Endodermal cell (in vitro differentiated cells): ENCODE results near the gene TNIK. TPM values are rescaled to one million over a fixed set of nuclear protein-coding genes. Genes with fewer than 3 reads are reported as not detected.
A peak's percentile ranks its signal among the peaks of the same experiment; 100 is the strongest.

Experiments
- DNase-seq: peaks from one replicate; pipeline ENCODE4 v3.0.0-alpha.2; 2017
- H3K27ac ChIP-seq: 2 replicates; pipeline ENCODE4 v1.5.1; 2013; ENCODE audit warnings: mild to moderate bottlenecking, low read depth, low read length, moderate library complexity
- H3K27me3 ChIP-seq: 2 replicates; pipeline ENCODE4 v1.6.1; 2013; ENCODE audit warnings: mild to moderate bottlenecking, low read length, moderate library complexity; ENCODE audit not compliant: insufficient read depth, control insufficient read depth, poor library complexity, severe bottlenecking
- H3K36me3 ChIP-seq: 2 replicates; pipeline ENCODE4 v1.7.0; 2013; ENCODE audit warnings: mild to moderate bottlenecking, low read length, moderate library complexity; ENCODE audit not compliant: control insufficient read depth, insufficient read depth
- H3K4me1 ChIP-seq: one replicate; pipeline ENCODE4 v1.7.0; 2013; ENCODE audit warnings: low read length; ENCODE audit not compliant: control insufficient read depth, insufficient read depth
- H3K4me3 ChIP-seq: 2 replicates; pipeline ENCODE4 v1.5.1; 2013; ENCODE audit warnings: mild to moderate bottlenecking, low read length, moderate library complexity
- H3K9ac ChIP-seq: 2 replicates; pipeline ENCODE4 v1.6.1; 2013; ENCODE audit warnings: mild to moderate bottlenecking, low read length, moderate library complexity; ENCODE audit not compliant: poor library complexity, severe bottlenecking; ENCODE audit errors: extremely low read depth
- H3K9me3 ChIP-seq: 2 replicates; pipeline ENCODE4 v1.6.1; 2013; ENCODE audit warnings: mild to moderate bottlenecking, low read length, moderate library complexity; ENCODE audit not compliant: control insufficient read depth
- H3K27ac Mint-ChIP-seq: 2 replicates; pipeline ENCODE4 v1.8.0; 2020; ENCODE audit warnings: mixed read lengths
- H3K27me3 Mint-ChIP-seq: 2 replicates; pipeline ENCODE4 v1.8.0; 2021; ENCODE audit warnings: mild to moderate bottlenecking, mixed read lengths; ENCODE audit not compliant: insufficient read depth
- H3K36me3 Mint-ChIP-seq: 2 replicates; pipeline ENCODE4 v1.8.0; 2020; ENCODE audit warnings: low read depth, mixed read lengths
- H3K4me1 Mint-ChIP-seq: 2 replicates; pipeline ENCODE4 v1.8.0; 2020; ENCODE audit warnings: mixed read lengths
- H3K4me3 Mint-ChIP-seq: 2 replicates; pipeline ENCODE4 v1.8.0; 2020; ENCODE audit warnings: mild to moderate bottlenecking, moderate library complexity, mixed read lengths
- H3K9me3 Mint-ChIP-seq: 2 replicates; pipeline ENCODE4 v1.8.0; 2020; ENCODE audit warnings: mild to moderate bottlenecking, mixed read lengths
- WGBS, 2 experiments: methylation state at CpG; one replicate each; pipeline versions ENCODE4 v1.1.5 to v1.1.7; 2013; ENCODE audit warnings: missing lambda C conversion rate in 2 of 2, mixed read lengths in 1 of 2; ENCODE audit not compliant: insufficient coverage in 1 of 2, insufficient read length in 1 of 2; 5-methylcytosine and 5-hydroxymethylcytosine counted together
- total RNA-seq, 2 donors: library from RNA; stranded (reverse); fragmentation: NEBNext Ultra II Directional in 1 of 2; extraction: Animal tissue kit (Norgen Biotek cat#: 25700) in 1 of 2; gene quantifications; 2 replicates in 1 of 2; 3 replicates in 1 of 2; pipeline ENCODE4 v1.2.1, GENCODE V29; 2021
- TF ChIP-seq, protein P1 (sequence below): fragments of 200-600 bp; sonication (generic); conservative IDR thresholded peaks from 2 replicates; pipeline ENCODE4 v1.5.0; 2021; ENCODE audit warnings: antibody characterized with exemption, mild to moderate bottlenecking

Gene TNIK
- total RNA-seq, 2 donors from 2014 or later: 12.2 to 14.9 TPM

DNA sequence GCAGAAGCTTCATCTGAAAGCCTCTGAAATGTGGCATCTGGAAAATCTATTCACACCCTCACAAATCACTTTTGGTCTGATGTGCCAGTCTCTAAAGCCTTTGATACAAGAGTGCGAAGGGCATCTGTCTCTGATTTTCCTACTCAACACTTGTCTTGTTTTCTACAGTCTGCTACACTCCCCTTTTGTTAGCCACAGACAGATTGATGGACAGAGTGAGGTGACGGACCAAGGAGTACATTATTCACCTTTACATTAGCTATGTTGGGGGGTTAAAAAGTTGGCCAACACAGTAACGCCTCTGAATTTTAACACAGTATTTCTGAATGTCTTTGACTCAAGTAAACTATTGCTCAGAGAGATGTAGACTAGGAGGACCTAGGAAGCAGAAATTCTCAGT lies 63.1 kb downstream of the TNIK start:
- Mint-ChIP-seq H3K27ac (no peak overlapping the region), H3K4me1 (peaks cover 19% of the 10 kb centered on the region), H3K4me3 (no peak overlapping the region), H3K9me3 (no peaks in the 10 kb centered on the region), H3K27me3 (no peaks in the 10 kb centered on the region), H3K36me3 (no peaks in the 10 kb centered on the region)
- H3K9me3 ChIP-seq: peaks cover 3% of the 10 kb centered on the region
- no peaks in the 10 kb centered on the region for H3K36me3 ChIP-seq
- H3K27ac ChIP-seq: peak overlapping the region; percentile 37
- H3K4me3 ChIP-seq: no peak overlapping the region
- H3K9ac ChIP-seq: no peak overlapping the region
- no peak for DNase-seq
- 77 to 94% methylated on average over 3 of the region's 3 CpGs for WGBS, 2 experiments
- no peaks in the 10 kb centered on the region for H3K27me3 ChIP-seq
- TF ChIP-seq, protein P1, sequence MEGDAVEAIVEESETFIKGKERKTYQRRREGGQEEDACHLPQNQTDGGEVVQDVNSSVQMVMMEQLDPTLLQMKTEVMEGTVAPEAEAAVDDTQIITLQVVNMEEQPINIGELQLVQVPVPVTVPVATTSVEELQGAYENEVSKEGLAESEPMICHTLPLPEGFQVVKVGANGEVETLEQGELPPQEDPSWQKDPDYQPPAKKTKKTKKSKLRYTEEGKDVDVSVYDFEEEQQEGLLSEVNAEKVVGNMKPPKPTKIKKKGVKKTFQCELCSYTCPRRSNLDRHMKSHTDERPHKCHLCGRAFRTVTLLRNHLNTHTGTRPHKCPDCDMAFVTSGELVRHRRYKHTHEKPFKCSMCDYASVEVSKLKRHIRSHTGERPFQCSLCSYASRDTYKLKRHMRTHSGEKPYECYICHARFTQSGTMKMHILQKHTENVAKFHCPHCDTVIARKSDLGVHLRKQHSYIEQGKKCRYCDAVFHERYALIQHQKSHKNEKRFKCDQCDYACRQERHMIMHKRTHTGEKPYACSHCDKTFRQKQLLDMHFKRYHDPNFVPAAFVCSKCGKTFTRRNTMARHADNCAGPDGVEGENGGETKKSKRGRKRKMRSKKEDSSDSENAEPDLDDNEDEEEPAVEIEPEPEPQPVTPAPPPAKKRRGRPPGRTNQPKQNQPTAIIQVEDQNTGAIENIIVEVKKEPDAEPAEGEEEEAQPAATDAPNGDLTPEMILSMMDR: no peak
- H3K4me1 ChIP-seq: peaks cover 7% of the 10 kb centered on the region

DNA sequence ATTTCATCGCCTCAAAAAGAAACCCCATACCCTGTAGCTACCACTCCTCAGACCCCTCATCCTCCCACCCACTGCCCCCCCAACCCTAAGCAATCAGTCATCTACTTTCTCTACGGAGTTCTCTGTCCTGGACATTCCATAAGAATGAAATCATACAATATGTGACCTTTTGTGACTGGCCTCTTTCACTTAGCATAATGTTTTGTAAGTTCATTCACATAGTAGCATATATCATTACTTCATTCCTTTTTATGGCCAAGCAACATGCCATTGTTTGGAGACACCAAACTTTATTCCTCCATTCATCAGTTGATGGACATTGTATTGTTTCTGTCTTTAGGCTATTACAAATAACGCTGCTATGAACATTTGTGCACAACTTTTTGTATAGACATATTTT lies 64.2 kb downstream of the TNIK start:
- Histone ChIP-seq H3K36me3 (no peaks in the 10 kb centered on the region), H3K9ac (no peak overlapping the region), H3K27ac (peak overlapping the region; percentile 37), H3K9me3 (peaks cover 13% of the 10 kb centered on the region), H3K27me3 (no peaks in the 10 kb centered on the region), H3K4me3 (no peak overlapping the region), H3K4me1 (peaks cover 7% of the 10 kb centered on the region)
- WGBS, 2 experiments: 82 to 90% methylated on average over 2 to 3 of the region's 3 CpGs
- H3K27me3 Mint-ChIP-seq: no peaks in the 10 kb centered on the region
- peaks cover 19% of the 10 kb centered on the region for H3K4me1 Mint-ChIP-seq
- TF ChIP-seq, protein P1: no peak
- no peak overlapping the region for H3K27ac Mint-ChIP-seq
- no peaks in the 10 kb centered on the region for H3K36me3 Mint-ChIP-seq
- peaks cover 6% of the 10 kb centered on the region for H3K9me3 Mint-ChIP-seq
- DNase-seq: no peak
- H3K4me3 Mint-ChIP-seq: no peak overlapping the region

DNA sequence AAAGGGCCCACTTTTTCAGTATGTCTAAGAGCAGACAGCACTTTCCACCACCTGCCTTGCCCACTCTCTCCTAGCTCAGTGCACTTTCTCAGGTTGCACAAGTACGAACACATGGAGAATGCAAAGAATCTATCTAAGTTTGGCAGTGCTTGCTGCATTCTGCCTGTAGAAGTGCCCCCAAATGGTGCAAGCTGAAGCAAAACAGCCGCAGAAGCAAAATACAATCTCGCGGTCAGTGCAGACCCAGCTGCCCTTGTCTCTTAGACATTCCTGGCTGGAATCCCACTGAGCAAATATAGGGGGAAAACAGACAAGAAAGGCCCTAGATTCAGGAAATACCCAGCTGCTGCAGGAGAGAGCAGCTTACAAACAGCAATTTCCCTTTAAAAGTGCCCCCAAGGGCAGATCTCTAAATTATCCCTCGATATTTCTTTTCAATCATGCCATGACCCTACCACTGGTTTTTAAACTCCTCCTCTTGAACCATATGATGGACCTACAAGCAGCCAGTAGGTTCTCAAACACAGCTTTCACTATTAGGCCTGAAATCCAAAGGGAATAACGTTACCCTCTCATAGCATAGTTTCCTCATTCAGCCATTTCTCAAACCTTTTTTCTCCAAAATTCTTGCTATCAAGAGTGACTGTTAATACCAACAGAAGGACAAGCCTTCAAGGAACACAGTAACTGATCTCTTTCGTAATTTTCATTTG lies 67.0 kb downstream of the TNIK start:
- peaks cover 21% of the 10 kb centered on the region for H3K4me1 Mint-ChIP-seq
- H3K36me3 ChIP-seq: no peaks in the 10 kb centered on the region
- peaks cover 20% of the 10 kb centered on the region for H3K9me3 ChIP-seq
- H3K9me3 Mint-ChIP-seq: peaks cover 8% of the 10 kb centered on the region
- no peaks in the 10 kb centered on the region for H3K27me3 ChIP-seq
- H3K4me1 ChIP-seq: peaks cover 13% of the 10 kb centered on the region
- H3K27me3 Mint-ChIP-seq: no peaks in the 10 kb centered on the region
- no peaks in the 10 kb centered on the region for H3K36me3 Mint-ChIP-seq
- no peak overlapping the region for H3K9ac ChIP-seq
- H3K4me3 ChIP-seq: no peak overlapping the region
- TF ChIP-seq, protein P1: no peak
- no peak for DNase-seq
- WGBS, 2 experiments: 28 to 51% methylated on average over 6 to 7 of the region's 7 CpGs
- peak overlapping the region; percentile 82 for H3K27ac Mint-ChIP-seq
- H3K27ac ChIP-seq: peak overlapping the region; percentile 69
- no peak overlapping the region for H3K4me3 Mint-ChIP-seq
